AG10803 (cell line): ENCODE measurements around the gene THBS4.

Experiments
- DNase-seq: peaks from one replicate; pipeline ENCODE4 v3.0.0; 2010; ENCODE audit warnings: low read depth
- H3K4me3 ChIP-seq: 2 replicates; pipeline ENCODE4 v1.5.1; 2011; ENCODE audit warnings: mild to moderate bottlenecking, low read length, control low read depth
- TF ChIP-seq, protein P1 (sequence below): conservative IDR thresholded peaks from 2 replicates; pipeline ENCODE4 v1.5.1; 2011; ENCODE audit warnings: mild to moderate bottlenecking, low read length, control low read depth, inconsistent platforms

The THBS4 gene

GRCh38 chr5:80034962-80035821, at the start of gene THBS4:
Gene THBS4, plus strand, starts transcription at chr5:80035348. Its CDS starts 190 bp downstream, at chr5:80035538.
- DNase-seq = no peak
- TF ChIP-seq, protein P1, sequence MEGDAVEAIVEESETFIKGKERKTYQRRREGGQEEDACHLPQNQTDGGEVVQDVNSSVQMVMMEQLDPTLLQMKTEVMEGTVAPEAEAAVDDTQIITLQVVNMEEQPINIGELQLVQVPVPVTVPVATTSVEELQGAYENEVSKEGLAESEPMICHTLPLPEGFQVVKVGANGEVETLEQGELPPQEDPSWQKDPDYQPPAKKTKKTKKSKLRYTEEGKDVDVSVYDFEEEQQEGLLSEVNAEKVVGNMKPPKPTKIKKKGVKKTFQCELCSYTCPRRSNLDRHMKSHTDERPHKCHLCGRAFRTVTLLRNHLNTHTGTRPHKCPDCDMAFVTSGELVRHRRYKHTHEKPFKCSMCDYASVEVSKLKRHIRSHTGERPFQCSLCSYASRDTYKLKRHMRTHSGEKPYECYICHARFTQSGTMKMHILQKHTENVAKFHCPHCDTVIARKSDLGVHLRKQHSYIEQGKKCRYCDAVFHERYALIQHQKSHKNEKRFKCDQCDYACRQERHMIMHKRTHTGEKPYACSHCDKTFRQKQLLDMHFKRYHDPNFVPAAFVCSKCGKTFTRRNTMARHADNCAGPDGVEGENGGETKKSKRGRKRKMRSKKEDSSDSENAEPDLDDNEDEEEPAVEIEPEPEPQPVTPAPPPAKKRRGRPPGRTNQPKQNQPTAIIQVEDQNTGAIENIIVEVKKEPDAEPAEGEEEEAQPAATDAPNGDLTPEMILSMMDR = no peak
- no peak within 1 kb of the TSS for H3K4me3 ChIP-seq

- TF ChIP-seq, protein P1 = no peak
- DNase-seq = no peak
These were observed 48.9 kb upstream of the THBS4 start for GRCh38 chr5:79986260-79986659.

DNA sequence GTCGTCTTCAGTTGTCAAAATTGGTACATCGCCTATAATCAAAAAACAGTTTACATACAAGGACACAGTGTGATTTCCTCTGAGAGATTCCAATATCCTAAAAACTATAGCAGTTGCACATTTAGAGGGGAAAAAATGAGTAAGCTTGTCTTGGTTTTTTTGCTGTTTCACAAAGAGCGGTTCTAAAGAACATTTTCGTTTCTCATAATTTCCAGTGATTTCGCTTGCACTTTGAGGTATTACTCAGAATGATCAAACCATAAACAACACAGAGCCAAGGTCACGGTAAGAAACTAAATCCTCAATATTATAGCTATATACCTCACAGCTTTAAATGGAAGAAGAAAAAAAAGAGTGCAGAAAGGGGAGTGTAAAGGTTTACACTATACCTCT, 44.9 kb upstream of the THBS4 start:
- DNase-seq = no peak

More at GRCh38 chr5:79986260-79986659, 48.9 kb upstream of the THBS4 start:
- H3K4me3 ChIP-seq = no peak overlapping the region

GRCh38 chr5:79990598-79991507, 44.3 kb upstream of the THBS4 start, which contains the start of gene MTX3:
Gene MTX3, minus strand, starts transcription at chr5:79991262. Its CDS starts 24 bp downstream, at chr5:79991238.
- H3K4me3 ChIP-seq = peak within 1 kb of the TSS; percentile 86
- TF ChIP-seq, protein P1 = no peak; the same call in 1 of the 2 replicates
- peak; percentile 81 for DNase-seq

More for the DNA sequence above, 44.9 kb upstream of the THBS4 start:
- TF ChIP-seq, protein P1 = no peak
- H3K4me3 ChIP-seq = peak overlapping the region; percentile 86

- H3K4me3 ChIP-seq = no peak overlapping the region
- TF ChIP-seq, protein P1 = no peak
- DNase-seq = peak; percentile 50
These were observed 42.1 kb upstream of the THBS4 start for GRCh38 chr5:79992891-79993657.

DNA sequence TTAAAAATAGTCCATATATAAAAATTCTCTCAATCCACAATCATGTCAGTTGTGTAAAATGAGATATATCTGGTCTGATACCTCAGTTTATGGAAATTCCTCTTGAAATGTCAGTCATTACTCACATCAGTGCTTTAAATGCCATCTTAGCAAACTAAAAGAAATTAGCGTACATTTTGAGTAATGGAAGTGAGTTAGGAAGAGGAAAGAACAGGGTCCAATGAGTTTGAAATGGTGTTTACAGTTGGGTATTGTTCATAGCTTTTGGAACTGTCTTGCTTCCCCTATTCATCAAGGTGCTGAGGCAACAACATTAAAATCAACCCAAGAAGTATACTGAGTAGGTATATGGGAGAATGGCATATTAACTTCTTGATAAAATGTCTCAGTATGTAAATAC, 35.4 kb upstream of the THBS4 start:
- no peak for DNase-seq
- H3K4me3 ChIP-seq = no peak overlapping the region
- TF ChIP-seq, protein P1 = no peak
